ENCODE data around the gene TUBA8.

- no peak for TF ChIP-seq EZH2 (IDR thresholded peaks at IDR 0.05; ENCODE audit: insufficient read depth, poor library complexity, severe bottlenecking)
- TF ChIP-seq EZH2phosphoT487 (IDR thresholded peaks at IDR 0.05; ENCODE audit: insufficient read depth, low read depth), result no peak
These were observed 9.8 kb upstream of the TUBA8 start for GRCh38 chr22:18100781-18101180.

Measured in GM23248 (cell line).